AG04449 (cell line): ENCODE measurements around the gene SPTAN1.

Source experiments
- CTCF ChIA-PET: fragments of 350-600 bp; formaldehyde crosslinking; extraction: SDS; loops from one replicate; lab custom pipeline; 2021; ENCODE audit warnings: antibody characterized with exemption; lab: Yijun Ruan, JAX
- POLR2A ChIA-PET: fragments of 400-600, 350-600 bp; formaldehyde crosslinking; extraction: SDS; loops from one replicate; lab custom pipeline; 2020; ENCODE audit warnings: antibody characterized with exemption, inconsistent platforms; lab: Yijun Ruan, JAX
- DNase-seq: peaks from one replicate; pipeline ENCODE4 v3.0.0-alpha.2; 2010; ENCODE audit warnings: low read depth, low spot score
- H3K4me3 ChIP-seq: 2 replicates; pipeline ENCODE4 v1.5.1; 2011; ENCODE audit warnings: low read depth, mild to moderate bottlenecking, control low read depth, low read length
- TF ChIP-seq, protein P1 (sequence below): IDR thresholded peaks from one replicate; pipeline ENCODE4 v1.5.1; 2011; ENCODE audit warnings: mild to moderate bottlenecking, moderate library complexity, low read length, control low read depth, inconsistent platforms; ENCODE audit not compliant: insufficient read depth; ENCODE audit errors: missing control alignments

SPTAN1 gene

DNA sequence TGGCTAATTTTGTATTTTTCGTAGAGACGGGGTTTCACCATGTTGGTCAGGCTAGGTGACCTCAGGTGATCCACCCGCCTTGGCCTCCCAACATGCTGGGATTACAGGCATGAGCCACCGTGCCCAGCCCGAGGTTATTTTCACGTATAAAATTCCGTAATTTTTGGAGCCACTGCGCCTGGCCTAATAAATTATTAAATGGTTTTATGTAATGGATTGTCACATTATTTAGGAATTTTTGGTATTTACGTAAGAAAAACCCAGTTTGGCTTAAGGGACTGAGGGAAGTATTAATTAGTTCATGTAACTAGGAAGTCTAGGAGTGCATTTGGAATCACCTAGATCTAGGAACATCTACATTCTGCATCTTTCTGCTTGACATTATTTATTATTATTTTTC lies 39.6 kb upstream of the SPTAN1 start:
- no peak overlapping the region for H3K4me3 ChIP-seq
- TF ChIP-seq, protein P1, sequence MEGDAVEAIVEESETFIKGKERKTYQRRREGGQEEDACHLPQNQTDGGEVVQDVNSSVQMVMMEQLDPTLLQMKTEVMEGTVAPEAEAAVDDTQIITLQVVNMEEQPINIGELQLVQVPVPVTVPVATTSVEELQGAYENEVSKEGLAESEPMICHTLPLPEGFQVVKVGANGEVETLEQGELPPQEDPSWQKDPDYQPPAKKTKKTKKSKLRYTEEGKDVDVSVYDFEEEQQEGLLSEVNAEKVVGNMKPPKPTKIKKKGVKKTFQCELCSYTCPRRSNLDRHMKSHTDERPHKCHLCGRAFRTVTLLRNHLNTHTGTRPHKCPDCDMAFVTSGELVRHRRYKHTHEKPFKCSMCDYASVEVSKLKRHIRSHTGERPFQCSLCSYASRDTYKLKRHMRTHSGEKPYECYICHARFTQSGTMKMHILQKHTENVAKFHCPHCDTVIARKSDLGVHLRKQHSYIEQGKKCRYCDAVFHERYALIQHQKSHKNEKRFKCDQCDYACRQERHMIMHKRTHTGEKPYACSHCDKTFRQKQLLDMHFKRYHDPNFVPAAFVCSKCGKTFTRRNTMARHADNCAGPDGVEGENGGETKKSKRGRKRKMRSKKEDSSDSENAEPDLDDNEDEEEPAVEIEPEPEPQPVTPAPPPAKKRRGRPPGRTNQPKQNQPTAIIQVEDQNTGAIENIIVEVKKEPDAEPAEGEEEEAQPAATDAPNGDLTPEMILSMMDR = no peak
- no peak for DNase-seq
- POLR2A ChIA-PET = no interaction called here
- CTCF ChIA-PET = no interaction called here

DNA sequence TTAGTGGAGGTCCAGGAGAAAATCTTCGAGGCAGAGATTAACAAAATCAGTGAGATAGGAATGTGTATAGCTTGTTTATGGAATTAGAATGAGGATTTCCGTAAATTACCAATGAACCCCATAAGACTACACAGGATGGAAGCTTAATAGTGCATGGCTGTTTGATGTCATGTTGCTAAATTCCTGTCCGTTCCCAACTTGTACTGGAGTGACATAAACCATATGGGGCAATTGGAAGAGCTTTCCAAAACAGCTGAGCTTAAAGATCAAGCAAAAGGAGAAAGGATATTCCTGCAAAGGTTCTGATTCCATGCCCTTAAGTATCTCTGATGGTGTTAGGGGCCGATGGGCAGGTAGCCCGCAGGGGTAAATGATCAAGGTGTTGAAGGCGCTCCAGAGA lies 30.4 kb upstream of the SPTAN1 start:
- ChIA-PET CTCF (interaction anchor here (0.7 kb wide), 2 partner anchors 109 to 114 kb away, joined by 3 to 4 read pairs; no protein-coding TSS in a partner anchor), POLR2A (interaction anchor here (1.2 to 1.4 kb wide), 2 partner anchors 17 to 30 kb away, joined by 3 to 5 read pairs; partner anchors contain the start of gene SPTAN1)
- H3K4me3 ChIP-seq = no peak overlapping the region
- TF ChIP-seq, protein P1 = no peak
- no peak for DNase-seq

DNA sequence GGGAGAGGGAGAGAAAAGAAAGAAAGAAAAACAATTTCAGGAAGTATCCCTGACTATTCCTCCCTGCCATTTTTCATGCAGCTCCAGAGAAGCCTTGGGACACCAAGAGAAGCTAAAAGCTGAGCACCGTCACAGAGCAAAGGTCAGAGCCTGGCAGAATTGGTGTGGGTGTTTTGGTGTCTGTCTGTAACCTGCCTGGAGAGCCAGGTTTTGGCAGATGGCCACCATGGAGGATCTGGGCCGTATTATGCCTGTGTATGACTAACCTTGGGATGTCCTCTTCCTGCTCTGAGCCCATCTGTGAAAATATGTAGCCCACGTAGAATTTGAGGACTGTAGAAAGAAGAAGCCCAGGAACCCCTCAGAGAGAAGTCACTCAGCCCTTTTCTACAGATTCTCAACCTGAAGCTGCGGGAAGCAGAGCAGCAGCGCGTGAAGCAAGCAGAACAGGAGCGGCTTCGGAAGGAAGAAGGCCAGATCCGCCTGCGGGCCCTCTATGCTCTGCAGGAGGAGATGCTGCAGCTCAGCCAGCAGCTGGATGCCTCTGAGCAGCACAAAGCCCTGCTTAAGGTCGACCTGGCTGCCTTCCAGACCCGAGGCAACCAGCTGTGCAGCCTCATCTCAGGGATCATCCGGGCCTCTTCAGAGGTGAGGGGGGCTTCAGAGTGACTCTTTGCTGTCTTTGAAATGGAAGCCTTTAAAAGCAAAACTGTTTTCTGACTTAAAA lies 29.0 kb upstream of the SPTAN1 start:
- no peak for DNase-seq
- CTCF ChIA-PET = no interaction called here
- TF ChIP-seq, protein P1 = no peak
- no peak overlapping the region for H3K4me3 ChIP-seq
- POLR2A ChIA-PET = interaction anchor here (1.2 kb wide), 1 partner anchor 29 kb away, joined by 3 read pairs; the partner anchor contains the start of gene SPTAN1

DNA sequence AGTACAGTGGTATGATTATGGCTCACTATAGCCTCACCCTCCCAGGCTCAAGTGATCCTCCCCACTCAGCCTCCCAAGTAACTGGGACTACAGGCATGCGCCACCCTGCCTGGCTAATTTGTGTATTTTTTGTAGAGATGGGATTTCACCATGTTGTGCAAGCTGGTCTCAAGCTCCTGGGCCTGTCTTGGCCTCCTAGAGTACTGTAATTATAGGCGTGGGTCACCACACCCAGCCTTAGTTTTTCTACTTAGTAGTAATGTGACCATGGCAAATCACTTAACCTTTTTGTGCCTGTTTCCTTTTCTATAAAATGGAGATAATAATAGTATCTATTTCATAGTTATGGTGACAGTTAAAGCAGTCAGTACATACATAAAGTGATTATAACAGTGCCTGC lies 25.7 kb upstream of the SPTAN1 start:
- POLR2A ChIA-PET = no interaction called here
- CTCF ChIA-PET = no interaction called here
- no peak overlapping the region for H3K4me3 ChIP-seq
- TF ChIP-seq, protein P1 = no peak
- no peak for DNase-seq

DNA sequence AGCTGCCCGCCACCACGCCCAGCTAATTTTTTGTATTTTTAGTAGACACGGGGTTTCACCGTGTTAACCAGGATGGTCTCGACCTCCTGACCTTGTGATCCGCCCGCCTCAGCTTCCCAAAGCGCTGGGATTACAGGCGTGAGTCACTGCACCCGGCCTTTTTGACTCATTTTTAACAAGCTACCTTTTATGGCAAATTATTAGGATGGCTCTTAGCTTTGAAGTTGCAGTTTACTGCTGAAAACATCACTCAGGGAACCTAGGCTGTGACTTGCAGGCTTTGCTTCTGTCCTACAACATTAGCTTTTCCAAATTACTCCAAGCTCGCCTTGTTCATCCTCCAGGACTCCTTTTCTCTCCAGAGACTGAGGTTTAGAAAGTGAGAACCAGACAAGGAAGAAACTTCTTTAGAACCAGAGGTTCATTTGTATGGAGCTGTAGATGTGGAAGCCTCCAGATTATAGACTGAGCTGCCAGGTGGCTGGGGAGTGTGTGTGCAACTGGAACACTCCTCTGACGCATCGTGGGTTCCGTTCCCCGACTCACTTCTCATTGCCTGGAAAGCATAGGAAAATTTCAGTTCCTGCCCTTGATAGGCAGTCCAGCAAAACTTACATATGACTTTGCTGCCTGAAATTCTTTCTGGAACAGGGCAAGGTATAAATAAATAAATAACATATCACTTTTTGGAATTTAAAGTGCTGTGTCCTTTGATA lies 23.8 kb upstream of the SPTAN1 start:
- no peak for DNase-seq
- TF ChIP-seq, protein P1 = no peak
- ChIA-PET POLR2A (interaction anchor here (0.7 to 1.3 kb wide), 3 partner anchors 22 to 46 kb away, joined by 3 to 9 read pairs (median 3); partner anchors contain the start of gene SPTAN1), CTCF (interaction anchor here (0.8 to 1.3 kb wide), 4 partner anchors 14 to 108 kb away, joined by 3 to 4 read pairs (median 3); partner anchors contain the start of gene CERCAM)
- H3K4me3 ChIP-seq = no peak overlapping the region

DNA sequence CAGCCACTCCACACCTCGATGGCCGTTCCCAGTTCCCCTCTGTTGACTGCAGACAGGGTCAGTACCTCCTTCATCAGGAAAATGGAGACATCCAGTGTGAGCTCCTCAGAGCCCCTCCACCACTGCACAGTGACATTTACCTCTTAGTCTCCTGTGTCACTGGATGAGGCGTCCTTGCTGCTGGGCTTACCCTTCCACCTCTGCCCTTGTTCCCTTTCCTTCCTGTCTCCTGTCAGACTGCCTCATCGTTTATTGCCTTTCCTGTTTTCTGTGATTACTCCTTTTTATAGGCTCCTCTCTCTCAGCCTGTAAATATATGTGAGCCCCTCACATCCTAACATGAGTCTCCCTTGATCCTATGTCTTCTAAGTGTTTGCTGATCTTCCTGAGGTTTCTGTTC lies 23.2 kb upstream of the SPTAN1 start:
- H3K4me3 ChIP-seq = no peak overlapping the region
- CTCF ChIA-PET = interaction anchor here (0.8 to 1.1 kb wide), 3 partner anchors 14 to 108 kb away, joined by 3 to 4 read pairs (median 3); partner anchors contain the start of gene CERCAM
- TF ChIP-seq, protein P1 = no peak
- POLR2A ChIA-PET = interaction anchor here (1.3 kb wide), 1 partner anchor 23 kb away, joined by 9 read pairs; the partner anchor contains the start of gene SPTAN1
- no peak for DNase-seq
